ACHN (cell line): Measurements from ENCODE around the gene UBR4.
A peak's percentile ranks its signal among the peaks of the same experiment; 100 is the strongest.
"Not testable (repeated sequence)": the region's sequence is repeated elsewhere in the genome, so short reads cannot be mapped to it uniquely, and the experiment has no call there.

Source experiments
- DNase-seq: peaks from one replicate; pipeline ENCODE4 v3.0.0-alpha.2; 2015
- in situ Hi-C: cut with HindIII; loops from 2 replicates; pipeline ENCODE4 v1.10.0; 2017; ENCODE audit warnings: low sequenced_read_pairs, low pct_ligation_motif_present, low pct_unique_long_range_greater_than_20kb

The UBR4 gene

GRCh38 chr1:19209990-19210771 is at the start of gene UBR4:
TSS of gene UBR4 (minus strand) at chr1:19210266. CDS start at chr1:19210248, 18 bp downstream.
- in situ Hi-C loops: no loop called here
- peak; percentile 95 for DNase-seq

- in situ Hi-C loops: no loop called here
- DNase-seq: no peak
Measured at GRCh38 chr1:19258353-19258752, 48.3 kb upstream of the UBR4 start.

- in situ Hi-C loops: no loop called here
- no peak for DNase-seq
Measured at GRCh38 chr1:19257178-19257914, 47.3 kb upstream of the UBR4 start.

- in situ Hi-C loops, DNase-seq: not testable (repeated sequence)
Measured at GRCh38 chr1:19256301-19256700, 46.2 kb upstream of the UBR4 start.

GRCh38 chr1:19255288-19255687 is 45.2 kb upstream of the UBR4 start:
- in situ Hi-C loops: no loop called here
- DNase-seq: no peak

GRCh38 chr1:19254416-19254815 is 44.4 kb upstream of the UBR4 start:
- in situ Hi-C loops: no loop called here
- DNase-seq: no peak

- DNase-seq: peak; percentile 81
- in situ Hi-C loops: no loop called here
Measured at GRCh38 chr1:19251305-19252196, 41.5 kb upstream of the UBR4 start, which contains the start of the genes EMC1 and MRTO4. TSS of gene EMC1 (minus strand) at chr1:19251524. CDS start at chr1:19251509, 15 bp downstream. TSS of gene MRTO4 (plus strand) at chr1:19251805. CDS start at chr1:19251836, 31 bp downstream.

- DNase-seq: peak; percentile 21
- in situ Hi-C loops: no loop called here
Measured at GRCh38 chr1:19250629-19251304, 40.7 kb upstream of the UBR4 start.

GRCh38 chr1:19240673-19241538 is 30.8 kb upstream of the UBR4 start:
- DNase-seq: peak; percentile 56
- in situ Hi-C loops: no loop called here

GRCh38 chr1:19239876-19240275 is 29.8 kb upstream of the UBR4 start:
- DNase-seq: no peak
- in situ Hi-C loops: no loop called here

GRCh38 chr1:19234224-19234623 is 24.2 kb upstream of the UBR4 start:
- in situ Hi-C loops: no loop called here
- no peak for DNase-seq

GRCh38 chr1:19232524-19232846 is 22.4 kb upstream of the UBR4 start:
- no peak for DNase-seq
- in situ Hi-C loops: no loop called here

- DNase-seq, in situ Hi-C loops: not testable (repeated sequence)
Measured at GRCh38 chr1:19231736-19232523, 21.9 kb upstream of the UBR4 start.

GRCh38 chr1:19229828-19230325 is 19.8 kb upstream of the UBR4 start:
- DNase-seq: no peak
- in situ Hi-C loops: no loop called here

GRCh38 chr1:19229229-19229628 is 19.2 kb upstream of the UBR4 start:
- no peak for DNase-seq
- in situ Hi-C loops: no loop called here

- peak; percentile 60 for DNase-seq
- in situ Hi-C loops: no loop called here
Measured at GRCh38 chr1:19222979-19223824, 13.1 kb upstream of the UBR4 start.
